Astrocyte (in vitro differentiated cells and primary cell): Measurements from ENCODE around the gene CARD11. TPM values are rescaled to one million over a fixed set of nuclear protein-coding genes. Genes with fewer than 3 reads are reported as not detected.

Experiments used
- DNase-seq: peaks from one replicate; pipeline ENCODE4 v3.0.0-alpha.2; 2010; ENCODE audit warnings: low read depth
- FAIRE-seq: peaks from 2 replicates; lab custom pipeline; 2011; peaks lifted over from hg19 to GRCh38; lab: Jason Lieb, UNC
- H2AFZ ChIP-seq: 2 replicates; pipeline ENCODE4 v1.6.0; 2012; ENCODE audit warnings: low read depth, low read length, inconsistent platforms
- H3K27ac ChIP-seq: 2 replicates; pipeline ENCODE4 v1.5.1; 2011; ENCODE audit warnings: low read depth, low read length, inconsistent platforms
- H3K27me3 ChIP-seq: 2 replicates; pipeline ENCODE4 v1.6.0; 2011; ENCODE audit warnings: low read length, inconsistent platforms; ENCODE audit not compliant: insufficient read depth
- H3K36me3 ChIP-seq: 2 replicates; pipeline ENCODE4 v1.5.1; 2011; ENCODE audit warnings: low read length, inconsistent platforms; ENCODE audit not compliant: insufficient read depth
- H3K4me1 ChIP-seq: 2 replicates; pipeline ENCODE4 v1.5.1; 2011; ENCODE audit warnings: low read length, inconsistent platforms; ENCODE audit not compliant: insufficient read depth
- H3K4me2 ChIP-seq: 2 replicates; pipeline ENCODE4 v1.6.0; 2012; ENCODE audit warnings: low read length, inconsistent platforms
- H3K4me3 ChIP-seq: 2 replicates; pipeline ENCODE4 v1.5.1; 2011; ENCODE audit warnings: low read depth, mild to moderate bottlenecking, low read length, inconsistent platforms; ENCODE audit not compliant: insufficient read depth
- H3K79me2 ChIP-seq: 2 replicates; pipeline ENCODE4 v1.6.0; 2012; ENCODE audit warnings: mild to moderate bottlenecking, low read length, inconsistent platforms; ENCODE audit not compliant: insufficient read depth
- H3K9ac ChIP-seq: 2 replicates; pipeline ENCODE4 v1.6.0; 2012; ENCODE audit warnings: mild to moderate bottlenecking, low read length, inconsistent platforms
- H3K9me3 ChIP-seq: 2 replicates; pipeline ENCODE4 v1.5.1; 2012; ENCODE audit warnings: low read depth, mild to moderate bottlenecking, low read length, inconsistent platforms; ENCODE audit not compliant: insufficient read depth
- H4K20me1 ChIP-seq: 2 replicates; pipeline ENCODE4 v1.6.0; 2012; ENCODE audit warnings: low read length, inconsistent platforms; ENCODE audit not compliant: insufficient read depth
- H3K27ac Mint-ChIP-seq: one replicate; pipeline ENCODE4 v1.8.0; 2021; ENCODE audit warnings: mild to moderate bottlenecking, mixed read lengths; ENCODE audit not compliant: unreplicated experiment
- H3K27me3 Mint-ChIP-seq: one replicate; pipeline ENCODE4 v1.8.0; 2021; ENCODE audit warnings: low read depth, mixed read lengths; ENCODE audit not compliant: unreplicated experiment
- H3K36me3 Mint-ChIP-seq: one replicate; pipeline ENCODE4 v1.8.0; 2021; ENCODE audit warnings: low read depth, mixed read lengths; ENCODE audit not compliant: unreplicated experiment
- H3K4me1 Mint-ChIP-seq: one replicate; pipeline ENCODE4 v1.8.0; 2021; ENCODE audit warnings: low read depth, mixed read lengths; ENCODE audit not compliant: unreplicated experiment
- H3K4me3 Mint-ChIP-seq: one replicate; pipeline ENCODE4 v1.8.0; 2021; ENCODE audit warnings: mild to moderate bottlenecking, moderate library complexity, mixed read lengths; ENCODE audit not compliant: unreplicated experiment
- H3K9me3 Mint-ChIP-seq: one replicate; pipeline ENCODE4 v1.8.0; 2021; ENCODE audit warnings: mild to moderate bottlenecking, mixed read lengths; ENCODE audit not compliant: unreplicated experiment
- EZH2 ChIP-seq: IDR thresholded peaks from 2 replicates; pipeline ENCODE4 v1.6.1; 2012; ENCODE audit warnings: mild to moderate bottlenecking, low read length, inconsistent platforms; ENCODE audit not compliant: insufficient read depth
- total RNA-seq: library from RNA; stranded (reverse); gene quantifications from 2 replicates; pipeline ENCODE4 v1.2.1, GENCODE V29; 2021
- TF ChIP-seq, protein P1 (sequence below): IDR thresholded peaks from 2 replicates; pipeline ENCODE4 v1.5.1; 2011; ENCODE audit warnings: low read depth, mild to moderate bottlenecking, inconsistent platforms, low read length, moderate library complexity; ENCODE audit not compliant: insufficient read depth

Gene CARD11
- total RNA-seq, 1 donor from 2014 or later: 9.5 TPM

DNA sequence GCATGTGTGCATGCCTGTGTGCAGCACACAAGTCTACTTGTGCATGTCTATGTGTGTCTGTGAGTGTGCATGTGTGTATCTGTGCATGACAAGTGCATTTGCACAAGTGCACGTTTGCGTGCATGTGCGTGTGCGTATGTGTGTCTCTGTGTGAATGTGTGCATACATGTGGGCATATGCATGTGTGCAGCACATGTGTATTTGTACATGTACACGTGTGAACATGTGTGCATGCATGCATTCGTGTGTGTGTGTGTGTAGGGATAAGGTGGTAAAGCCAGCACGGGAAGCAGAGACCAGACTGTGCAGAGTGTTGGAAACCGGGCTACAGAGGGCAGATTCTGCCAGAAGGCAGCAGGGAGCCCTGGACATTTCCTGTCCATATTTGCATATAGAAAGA is 163.6 kb downstream of the CARD11 start:
- H3K79me2 ChIP-seq: no peaks in the 10 kb centered on the region
- DNase-seq (no peak), FAIRE-seq (no peak)
- H3K4me3 ChIP-seq: no peak overlapping the region
- H3K9ac ChIP-seq: no peak overlapping the region
- H2AFZ ChIP-seq: no peak overlapping the region
- H3K27me3 ChIP-seq: no peaks in the 10 kb centered on the region
- H3K36me3 ChIP-seq: no peaks in the 10 kb centered on the region
- no peak overlapping the region for H3K4me2 ChIP-seq
- no peaks in the 10 kb centered on the region for H4K20me1 ChIP-seq
- Mint-ChIP-seq H3K27me3 (peaks cover 3% of the 10 kb centered on the region), H3K4me1 (no peaks in the 10 kb centered on the region), H3K36me3 (no peaks in the 10 kb centered on the region), H3K4me3 (no peak overlapping the region), H3K27ac (no peak overlapping the region), H3K9me3 (no peaks in the 10 kb centered on the region)
- no peak overlapping the region for H3K27ac ChIP-seq
- H3K4me1 ChIP-seq: peaks cover 9% of the 10 kb centered on the region
- no peaks in the 10 kb centered on the region for H3K9me3 ChIP-seq
- no peak for TF ChIP-seq EZH2
- TF ChIP-seq, protein P1, sequence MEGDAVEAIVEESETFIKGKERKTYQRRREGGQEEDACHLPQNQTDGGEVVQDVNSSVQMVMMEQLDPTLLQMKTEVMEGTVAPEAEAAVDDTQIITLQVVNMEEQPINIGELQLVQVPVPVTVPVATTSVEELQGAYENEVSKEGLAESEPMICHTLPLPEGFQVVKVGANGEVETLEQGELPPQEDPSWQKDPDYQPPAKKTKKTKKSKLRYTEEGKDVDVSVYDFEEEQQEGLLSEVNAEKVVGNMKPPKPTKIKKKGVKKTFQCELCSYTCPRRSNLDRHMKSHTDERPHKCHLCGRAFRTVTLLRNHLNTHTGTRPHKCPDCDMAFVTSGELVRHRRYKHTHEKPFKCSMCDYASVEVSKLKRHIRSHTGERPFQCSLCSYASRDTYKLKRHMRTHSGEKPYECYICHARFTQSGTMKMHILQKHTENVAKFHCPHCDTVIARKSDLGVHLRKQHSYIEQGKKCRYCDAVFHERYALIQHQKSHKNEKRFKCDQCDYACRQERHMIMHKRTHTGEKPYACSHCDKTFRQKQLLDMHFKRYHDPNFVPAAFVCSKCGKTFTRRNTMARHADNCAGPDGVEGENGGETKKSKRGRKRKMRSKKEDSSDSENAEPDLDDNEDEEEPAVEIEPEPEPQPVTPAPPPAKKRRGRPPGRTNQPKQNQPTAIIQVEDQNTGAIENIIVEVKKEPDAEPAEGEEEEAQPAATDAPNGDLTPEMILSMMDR: no peak

DNA sequence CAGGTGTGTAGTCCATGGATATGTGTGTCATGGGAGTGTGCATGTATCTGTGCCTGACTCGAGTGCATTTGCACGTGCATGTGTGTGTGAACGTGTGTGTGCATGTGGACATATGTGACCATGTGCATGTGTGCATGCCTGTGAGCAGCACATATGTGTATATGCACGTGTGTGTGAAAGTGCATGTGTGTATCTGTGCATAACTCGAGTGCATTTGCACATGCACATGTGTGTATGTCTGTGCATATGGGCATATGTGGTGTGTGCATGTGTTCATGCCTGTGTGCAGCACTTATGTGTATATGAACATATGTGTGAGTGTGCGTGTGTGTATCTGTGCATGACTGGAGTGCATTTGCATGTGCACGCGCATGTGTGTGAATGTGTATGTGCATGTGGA is 164.3 kb downstream of the CARD11 start:
- FAIRE-seq (no peak), DNase-seq (no peak)
- Mint-ChIP-seq H3K4me1 (no peaks in the 10 kb centered on the region), H3K36me3 (no peaks in the 10 kb centered on the region), H3K4me3 (no peak overlapping the region), H3K9me3 (no peaks in the 10 kb centered on the region), H3K27ac (no peak overlapping the region), H3K27me3 (peaks cover 3% of the 10 kb centered on the region)
- Histone ChIP-seq H3K79me2 (no peaks in the 10 kb centered on the region), H3K27ac (no peak overlapping the region), H3K27me3 (no peaks in the 10 kb centered on the region), H3K9me3 (no peaks in the 10 kb centered on the region), H3K4me3 (no peak overlapping the region), H3K4me1 (peaks cover 9% of the 10 kb centered on the region), H3K9ac (no peak overlapping the region), H3K4me2 (no peak overlapping the region), H2AFZ (no peak overlapping the region), H3K36me3 (no peaks in the 10 kb centered on the region), H4K20me1 (no peaks in the 10 kb centered on the region)
- no peak for TF ChIP-seq EZH2
- TF ChIP-seq, protein P1: no peak

DNA sequence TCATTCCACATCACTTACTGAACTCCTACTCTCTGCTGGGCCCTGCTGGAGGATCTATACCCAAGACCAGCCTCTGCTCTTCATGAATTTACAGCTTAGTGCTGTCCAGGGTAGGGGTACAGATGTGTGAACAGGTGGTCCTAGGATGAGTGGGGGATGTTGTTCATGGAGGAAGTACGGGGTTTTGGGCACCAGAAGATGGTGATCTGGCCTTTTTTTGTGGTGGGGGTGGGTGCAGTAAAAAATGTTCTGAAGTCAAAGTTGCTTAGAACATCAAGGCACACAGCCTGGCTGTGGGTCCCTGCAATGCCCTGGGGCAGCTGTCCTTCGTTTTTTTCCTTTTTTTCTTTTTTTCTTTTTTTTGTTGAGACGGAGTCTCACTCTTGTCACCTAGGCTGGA is 165.4 kb downstream of the CARD11 start:
- H3K9me3 Mint-ChIP-seq: no peaks in the 10 kb centered on the region
- H3K4me1 Mint-ChIP-seq: peaks cover 2% of the 10 kb centered on the region
- no peaks in the 10 kb centered on the region for H3K27me3 Mint-ChIP-seq
- H3K4me1 ChIP-seq: peaks cover 11% of the 10 kb centered on the region
- TF ChIP-seq EZH2: no peak
- TF ChIP-seq, protein P1: no peak
- H3K36me3 Mint-ChIP-seq: no peaks in the 10 kb centered on the region
- no peaks in the 10 kb centered on the region for H3K36me3 ChIP-seq
- H3K4me3 ChIP-seq: no peak overlapping the region
- no peak overlapping the region for H3K27ac Mint-ChIP-seq
- FAIRE-seq (no peak), DNase-seq (no peak)
- H3K27ac ChIP-seq: no peak overlapping the region
- H2AFZ ChIP-seq: no peak overlapping the region
- no peaks in the 10 kb centered on the region for H3K9me3 ChIP-seq
- no peak overlapping the region for H3K4me2 ChIP-seq
- no peak overlapping the region for H3K9ac ChIP-seq
- no peaks in the 10 kb centered on the region for H4K20me1 ChIP-seq
- no peaks in the 10 kb centered on the region for H3K79me2 ChIP-seq
- no peak overlapping the region for H3K4me3 Mint-ChIP-seq
- no peaks in the 10 kb centered on the region for H3K27me3 ChIP-seq
